COLO668 (cell line): ENCODE results near the gene TMEM119.
"Not testable (repeated sequence)": the region's sequence is repeated elsewhere in the genome, so short reads cannot be mapped to it uniquely, and the experiment has no call there.

Experiments
- DNase-seq: peaks from one replicate; lab custom pipeline; 2025; ENCODE audit not compliant: unreplicated experiment; lab: John Stamatoyannopoulos, UW

Gene TMEM119

GRCh38 chr12:108635201-108635996 lies 37.5 kb upstream of the TMEM119 start:
- no peak for DNase-seq

GRCh38 chr12:108634341-108634751 lies 36.5 kb upstream of the TMEM119 start:
- DNase-seq = peak; percentile 47

- peak; percentile 49 for DNase-seq
These were observed 35.8 kb upstream of the TMEM119 start, which contains the start of gene SELPLG for GRCh38 chr12:108633534-108634248. TSS of gene SELPLG (minus strand) at chr12:108633894. CDS start at chr12:108624307, 9,587 bp downstream.

GRCh38 chr12:108633081-108633533 lies 35.2 kb upstream of the TMEM119 start:
- DNase-seq = no peak

GRCh38 chr12:108631261-108631660 lies 33.4 kb upstream of the TMEM119 start:
- not testable (repeated sequence) for DNase-seq

- no peak for DNase-seq
These were observed 32.8 kb upstream of the TMEM119 start for GRCh38 chr12:108630481-108631207.

- DNase-seq = no peak
These were observed 32.1 kb upstream of the TMEM119 start for GRCh38 chr12:108629824-108630476.

GRCh38 chr12:108629151-108629550 lies 31.3 kb upstream of the TMEM119 start:
- DNase-seq = no peak

- DNase-seq = no peak
These were observed 29.4 kb upstream of the TMEM119 start for GRCh38 chr12:108627134-108627920.

GRCh38 chr12:108625228-108625627 lies 27.3 kb upstream of the TMEM119 start:
- DNase-seq = no peak

- DNase-seq = no peak
These were observed 25.7 kb upstream of the TMEM119 start for GRCh38 chr12:108623577-108623976.

- DNase-seq = no peak
These were observed 25.1 kb upstream of the TMEM119 start for GRCh38 chr12:108622921-108623514.

GRCh38 chr12:108622421-108622820 lies 24.5 kb upstream of the TMEM119 start:
- peak; percentile 58 for DNase-seq

GRCh38 chr12:108621161-108621560 lies 23.3 kb upstream of the TMEM119 start:
- no peak for DNase-seq

- no peak for DNase-seq
These were observed 22.5 kb upstream of the TMEM119 start for GRCh38 chr12:108620236-108620879.

- no peak for DNase-seq
These were observed 21.7 kb upstream of the TMEM119 start for GRCh38 chr12:108619369-108620160.

GRCh38 chr12:108618953-108619274 lies 21.0 kb upstream of the TMEM119 start:
- not testable (repeated sequence) for DNase-seq

GRCh38 chr12:108618079-108618952 lies 20.4 kb upstream of the TMEM119 start:
- DNase-seq = peak; percentile 88
